K562 (cell line): ENCODE measurements around the gene UBE2H. TPM values are rescaled to one million over a fixed set of nuclear protein-coding genes. Genes with fewer than 3 reads are reported as not detected.
A peak's percentile ranks its signal among the peaks of the same experiment; 100 is the strongest.

Experiments used
- ARHGAP35 ChIP-seq: fragments of 450-650 bp; IDR thresholded peaks from 2 replicates; pipeline ENCODE4 v1.6.1; 2018; ENCODE audit not compliant: partially characterized antibody
- ATF1 ChIP-seq, 2 experiments: fragments of 450-650 bp in 1 of 2; IDR thresholded peaks; 2 replicates each; pipeline ENCODE4 v1.6.1; 2016; ENCODE audit warnings: missing compliant biosample characterization in 1 of 2, missing genetic modification characterization in 1 of 2
- BCL6 ChIP-seq: fragments of 250-450 bp; sonication (Bioruptor Pico); IDR thresholded peaks from 2 replicates; pipeline ENCODE4 v1.4.0; 2020
- BCOR ChIP-seq: fragments of 450-650 bp; IDR thresholded peaks from 2 replicates; pipeline ENCODE4 v1.6.1; 2016
- CBFA2T3 ChIP-seq: fragments of 450-650 bp; IDR thresholded peaks from 2 replicates; pipeline ENCODE4 v1.6.1; 2017
- FOXP1 ChIP-seq: sonication (generic); formaldehyde crosslinking; IDR thresholded peaks from 2 replicates; pipeline ENCODE4 v1.8.0; 2022; ENCODE audit warnings: mild to moderate bottlenecking, missing genetic modification reagents
- HMBOX1 ChIP-seq: sonication (generic); IDR thresholded peaks from 2 replicates; pipeline ENCODE4 v1.6.1; 2016
- MCM3 ChIP-seq: fragments of 450-650 bp; IDR thresholded peaks from 2 replicates; pipeline ENCODE4 v1.6.1; 2016
- NCOA4 ChIP-seq: fragments of 450-650 bp; IDR thresholded peaks from 2 replicates; pipeline ENCODE4 v1.6.1; 2018; ENCODE audit warnings: mild to moderate bottlenecking; ENCODE audit not compliant: partially characterized antibody
- NFE2 ChIP-seq: IDR thresholded peaks from 2 replicates; pipeline ENCODE4 v1.6.1; 2014; ENCODE audit warnings: antibody characterized with exemption, low read depth
- POLR2A ChIP-seq: fragments of 450-650 bp; conservative IDR thresholded peaks from 2 replicates; pipeline ENCODE4 v1.6.1; 2016
- POLR2AphosphoS2 ChIP-seq: IDR thresholded peaks from 2 replicates; pipeline ENCODE4 v1.6.1; 2012; ENCODE audit warnings: low read length, improper control_type of control experiment
- POU5F1 ChIP-seq: fragments of 150-350 bp; IDR thresholded peaks from 2 replicates; pipeline ENCODE4 v1.6.1; 2014; ENCODE audit warnings: borderline replicate concordance, low read length, low read depth, mild to moderate bottlenecking; ENCODE audit not compliant: partially characterized antibody
- RBM34 ChIP-seq: fragments of 200-400 bp; formaldehyde crosslinking; IDR thresholded peaks from 2 replicates; pipeline ENCODE4 v1.6.1; 2018; ENCODE audit warnings: low read length, borderline replicate concordance; ENCODE audit not compliant: insufficient read depth
- SAP30 ChIP-seq: fragments of 200-600 bp; sonication (generic); IDR thresholded peaks from 2 replicates; pipeline ENCODE4 v1.6.1; 2012; ENCODE audit warnings: borderline replicate concordance, low read depth, mild to moderate bottlenecking, moderate library complexity, low read length, control low read depth, inconsistent platforms; ENCODE audit not compliant: insufficient read depth, poor library complexity, severe bottlenecking
- SETDB1 ChIP-seq: IDR thresholded peaks from one replicate; pipeline ENCODE4 v1.6.1; 2012; ENCODE audit warnings: low read length, control low read depth, inconsistent platforms
- SMAD4 ChIP-seq: fragments of 250-450 bp; sonication (Bioruptor Pico); conservative IDR thresholded peaks from 2 replicates; pipeline ENCODE4 v1.8.0; 2021; ENCODE audit warnings: inconsistent platforms, mild to moderate bottlenecking, moderate library complexity
- TCFL5 ChIP-seq: fragments of 250-450 bp; sonication (Bioruptor Pico); conservative IDR thresholded peaks from 2 replicates; pipeline ENCODE4 v1.6.1; 2021; ENCODE audit warnings: mild to moderate bottlenecking, moderate library complexity, matching md5 sums
- XRCC4 ChIP-seq: IDR thresholded peaks from one replicate; pipeline ENCODE4 v1.6.1; 2011; ENCODE audit not compliant: insufficient read depth, insufficient read length; ENCODE audit errors: extremely low read depth
- YY1 ChIP-seq, 3 experiments: IDR thresholded peaks; 2 replicates each; pipeline ENCODE4 v1.6.1; 2011; ENCODE audit warnings: low read length in 2 of 3, mild to moderate bottlenecking in 2 of 3, moderate library complexity in 2 of 3, borderline replicate concordance in 1 of 3, control low read depth in 1 of 3, low read depth in 1 of 3; ENCODE audit not compliant: insufficient read depth in 3 of 3, insufficient replicate concordance in 2 of 3, control insufficient read depth in 1 of 3, insufficient read length in 1 of 3; ENCODE audit errors: extremely low read depth in 1 of 3
- ZNF583 ChIP-seq: fragments of 250-450 bp; sonication (Bioruptor Pico); IDR thresholded peaks from 2 replicates; pipeline ENCODE4 v1.4.0; 2020
- ZSCAN29 ChIP-seq: fragments of 450-650 bp; IDR thresholded peaks from 2 replicates; pipeline ENCODE4 v1.6.1; 2017
- polyA plus RNA-seq, 8 experiments: library from polyadenylated mRNA; depleted of rRNA in 4 of 8; stranded (reverse) in 5 of 8; unstranded in 3 of 8; fragments of >200 nt; fragmentation: Nextera tagmentation in 2 of 8; fragmentation: Illumina TruSeq in 1 of 8; extraction: Ambion mirVana in 2 of 8; extraction: Trizol in 1 of 8; gene quantifications; 2 replicates each; pipeline versions ENCODE4 v1.2.1 to v1.2.3, GENCODE V29; 2011 to 2014; ENCODE audit warnings: inconsistent platforms in 1 of 8, missing spikeins in 1 of 8
- total RNA-seq, 7 experiments: library from RNA; depleted of rRNA in 6 of 7; stranded (reverse); fragments of >200 nt in 6 of 7; fragmentation: Illumina TruSeq in 2 of 7; extraction: Trizol in 2 of 7; gene quantifications; 2 replicates each; pipeline versions ENCODE4 v1.2.1 to v1.2.3, GENCODE V29; 2011 to 2021; ENCODE audit warnings: low replicate concordance in 1 of 7
- TF ChIP-seq, protein P1 (sequence below): IDR thresholded peaks from 2 replicates; pipeline ENCODE4 v1.6.1; 2011; ENCODE audit not compliant: insufficient read length; ENCODE audit errors: extremely low read depth
- TF ChIP-seq, protein P2 (sequence below): sonication (generic); formaldehyde crosslinking; IDR thresholded peaks from 2 replicates; pipeline ENCODE4 v1.8.0; 2022; ENCODE audit warnings: missing genetic modification reagents, mild to moderate bottlenecking, moderate library complexity, borderline replicate concordance
- TF ChIP-seq, protein P3 (sequence below): IDR thresholded peaks from 2 replicates; pipeline ENCODE4 v1.6.1; 2011; ENCODE audit warnings: borderline replicate concordance, low read depth, mild to moderate bottlenecking, moderate library complexity, low read length; ENCODE audit not compliant: insufficient read depth, poor library complexity, severe bottlenecking

The UBE2H gene
- total and polyA plus RNA-seq, 9 of the 15 experiments (the other 6 are each of a cell fraction or from before 2014, with no cell fraction given): 6.3 to 33.0 (median 13.3) TPM

DNA sequence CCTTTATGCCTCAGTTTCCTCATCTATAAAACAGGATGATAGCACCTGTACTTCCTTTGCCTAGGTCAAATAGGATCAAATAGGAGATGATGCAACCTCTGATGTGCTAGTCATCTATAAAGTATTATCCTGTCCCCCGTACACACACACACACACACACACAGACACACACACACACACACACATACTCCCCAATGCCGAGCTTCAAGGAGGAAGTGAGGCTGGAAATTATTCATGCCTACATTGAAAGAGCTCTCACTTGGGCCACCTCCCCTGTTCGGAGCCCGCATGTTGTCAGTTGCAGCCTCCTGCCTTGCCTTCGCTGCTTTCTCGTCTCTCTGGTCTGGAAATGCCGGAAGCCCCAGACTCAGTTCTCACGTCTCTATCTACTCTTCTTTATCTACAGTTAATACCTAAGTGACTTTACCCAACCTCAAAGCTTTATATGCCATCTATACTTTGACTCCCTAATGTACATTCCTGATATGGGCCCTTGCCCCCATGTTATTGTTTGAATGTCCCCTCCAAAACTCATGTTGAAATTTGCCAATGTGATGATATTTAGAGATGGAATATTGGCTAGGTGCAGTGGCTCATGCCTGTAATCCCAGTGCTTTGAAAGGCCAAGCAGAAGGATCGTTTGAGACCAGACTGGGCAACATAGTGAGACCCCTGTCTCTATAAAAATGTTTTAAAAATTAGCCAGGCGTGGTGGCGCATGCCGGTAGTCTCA lies 6.9 kb upstream of the UBE2H start (continued):
- TF ChIP-seq YY1 (IDR thresholded peaks at IDR 0.05; ENCODE audit: borderline replicate concordance in 1 of 3, control insufficient read depth in 1 of 3, extremely low read depth in 1 of 3, insufficient read depth in 3 of 3, insufficient read length in 1 of 3, insufficient replicate concordance in 2 of 3, low read depth in 1 of 3, low read length in 2 of 3): no peak
- no peak for TF ChIP-seq FOXP1 (CRISPR knock-in tag)
- TF ChIP-seq, protein P1, sequence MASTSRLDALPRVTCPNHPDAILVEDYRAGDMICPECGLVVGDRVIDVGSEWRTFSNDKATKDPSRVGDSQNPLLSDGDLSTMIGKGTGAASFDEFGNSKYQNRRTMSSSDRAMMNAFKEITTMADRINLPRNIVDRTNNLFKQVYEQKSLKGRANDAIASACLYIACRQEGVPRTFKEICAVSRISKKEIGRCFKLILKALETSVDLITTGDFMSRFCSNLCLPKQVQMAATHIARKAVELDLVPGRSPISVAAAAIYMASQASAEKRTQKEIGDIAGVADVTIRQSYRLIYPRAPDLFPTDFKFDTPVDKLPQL: no peak
- no peak for TF ChIP-seq NCOA4
- TF ChIP-seq NFE2: no peak
- TF ChIP-seq BCOR: peak; percentile 38; the same call in 1 of the 2 replicates
- TF ChIP-seq, protein P2, sequence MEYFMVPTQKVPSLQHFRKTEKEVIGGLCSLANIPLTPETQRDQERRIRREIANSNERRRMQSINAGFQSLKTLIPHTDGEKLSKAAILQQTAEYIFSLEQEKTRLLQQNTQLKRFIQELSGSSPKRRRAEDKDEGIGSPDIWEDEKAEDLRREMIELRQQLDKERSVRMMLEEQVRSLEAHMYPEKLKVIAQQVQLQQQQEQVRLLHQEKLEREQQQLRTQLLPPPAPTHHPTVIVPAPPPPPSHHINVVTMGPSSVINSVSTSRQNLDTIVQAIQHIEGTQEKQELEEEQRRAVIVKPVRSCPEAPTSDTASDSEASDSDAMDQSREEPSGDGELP: 0 out of 2 replicates have a peak, but pooled peaks have one; percentile 37
- peak; percentile 36; the same call in 1 of the 2 replicates for TF ChIP-seq CBFA2T3
- peak; percentile 34 for TF ChIP-seq ARHGAP35
- TF ChIP-seq ZSCAN29: no peak
- no peak for TF ChIP-seq XRCC4
- no peak for TF ChIP-seq ZNF583 (CRISPR knock-in tag)
- no peak for TF ChIP-seq SETDB1
- no peak for TF ChIP-seq HMBOX1
- no peak; the same call in 1 of the 2 replicates for TF ChIP-seq SMAD4
- TF ChIP-seq ATF1 (CRISPR knock-in tag; IDR thresholded peaks at IDR 0.05): no peak
- TF ChIP-seq ATF1 (tag; IDR thresholded peaks at IDR 0.05): 0 out of 2 replicates have a peak, but pooled peaks have one; percentile 5
- TF ChIP-seq POU5F1: no peak
- TF ChIP-seq POLR2AphosphoS2: no peak
- no peak for TF ChIP-seq POLR2A
- TF ChIP-seq, protein P3, sequence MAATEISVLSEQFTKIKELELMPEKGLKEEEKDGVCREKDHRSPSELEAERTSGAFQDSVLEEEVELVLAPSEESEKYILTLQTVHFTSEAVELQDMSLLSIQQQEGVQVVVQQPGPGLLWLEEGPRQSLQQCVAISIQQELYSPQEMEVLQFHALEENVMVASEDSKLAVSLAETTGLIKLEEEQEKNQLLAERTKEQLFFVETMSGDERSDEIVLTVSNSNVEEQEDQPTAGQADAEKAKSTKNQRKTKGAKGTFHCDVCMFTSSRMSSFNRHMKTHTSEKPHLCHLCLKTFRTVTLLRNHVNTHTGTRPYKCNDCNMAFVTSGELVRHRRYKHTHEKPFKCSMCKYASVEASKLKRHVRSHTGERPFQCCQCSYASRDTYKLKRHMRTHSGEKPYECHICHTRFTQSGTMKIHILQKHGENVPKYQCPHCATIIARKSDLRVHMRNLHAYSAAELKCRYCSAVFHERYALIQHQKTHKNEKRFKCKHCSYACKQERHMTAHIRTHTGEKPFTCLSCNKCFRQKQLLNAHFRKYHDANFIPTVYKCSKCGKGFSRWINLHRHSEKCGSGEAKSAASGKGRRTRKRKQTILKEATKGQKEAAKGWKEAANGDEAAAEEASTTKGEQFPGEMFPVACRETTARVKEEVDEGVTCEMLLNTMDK: no peak
- no peak for TF ChIP-seq RBM34
- no peak for TF ChIP-seq BCL6 (CRISPR knock-in tag)
- peak; percentile 94 for TF ChIP-seq MCM3
- no peak for TF ChIP-seq TCFL5 (CRISPR knock-in tag)
- no peak for TF ChIP-seq SAP30
